ENCODE measurements around the gene DLGAP4. TPM values are rescaled to one million over a fixed set of nuclear protein-coding genes. Genes with fewer than 3 reads are reported as not detected.

Gene DLGAP4
- total and polyA plus RNA-seq, 9 of the 15 experiments (the other 6 are each of a cell fraction or from before 2014, with no cell fraction given) = 0.31 to 34.1 (median 4.5) TPM

GRCh38 chr20:36454332-36454697, 148.2 kb downstream of the DLGAP4 start:
- Histone ChIP-seq H3K4me2 (ENCODE audit: insufficient read depth, low read length) (no peak overlapping the region), H4K20me1 (replicated peaks; ENCODE audit: control insufficient read depth, insufficient read depth, low read length) (0 out of 2 replicates have a peak, but pooled peaks cover 6% of the 10 kb centered on the region), H3K27me3 (ENCODE audit: control insufficient read depth in 2 of 2, insufficient read depth in 2 of 2, low read length in 2 of 2) (peaks cover 5 to 22% of the 10 kb centered on the region in 2 experiments; a peak in 3 of 5 replicates), H3K27ac (ENCODE audit: extremely low read depth, low read depth, low read length) (no peak overlapping the region), H3K79me2 (ENCODE audit: control insufficient read depth, insufficient read depth, low read length) (no peaks in the 10 kb centered on the region), H3K9ac (ENCODE audit: insufficient read depth in 1 of 2, low read depth in 2 of 2, low read length in 2 of 2) (no peak overlapping the region), H3K9me3 (replicated peaks; ENCODE audit: control insufficient read depth, insufficient read depth, low read depth, low read length) (no peaks in the 10 kb centered on the region; the same call in 1 of the 2 replicates), H3K36me3 (ENCODE audit: control insufficient read depth, insufficient read depth, low read length) (no peaks in the 10 kb centered on the region), H3K9me1 (ENCODE audit: control insufficient read depth, insufficient read depth, low read length) (no peaks in the 10 kb centered on the region), H3K4me1 (replicated peaks in 1 of 2; ENCODE audit: control insufficient read depth in 2 of 2, insufficient read depth in 2 of 2, low read length in 2 of 2) (peaks cover 0 to 2% of the 10 kb centered on the region in 2 experiments; a peak in 1 of 5 replicates), H2AFZ (ENCODE audit: low read depth, low read length) (no peak overlapping the region), H3K4me3 (no peak overlapping the region)
- FAIRE-seq = no peak
- BruUV-seq (replicated peaks) = no TSS peak
- DNase-seq (ENCODE audit: extremely low read depth in 1 of 4, low spot score in 3 of 4) = no peak
- ChIA-PET CTCF (ENCODE audit: low intra/inter-chr PET ratio) (no interaction called here), POLR2A (no interaction called here)
- 0 out of 3 replicates have a peak, but pooled peaks have one; percentile 26 for ATAC-seq
- 5% methylated on average over 4 of the region's 4 CpGs for WGBS (ENCODE audit: insufficient coverage, low coverage, missing lambda C conversion rate)
- intact Hi-C loops (cut with micrococcal nuclease) (no loop called here), in situ Hi-C loops (cut with MboI) (no loop called here)
- no peak for TF ChIP-seq ZMIZ1 (IDR thresholded peaks at IDR 0.05; ENCODE audit: low read depth in 2 of 2, low read length in 2 of 2)
- TF ChIP-seq ZBTB33 (CRISPR knock-in tag; IDR thresholded peaks at IDR 0.05) = no peak
- no peak for TF ChIP-seq TAF15 (IDR thresholded peaks at IDR 0.05; ENCODE audit: low read depth, low read length)
- no peak for TF ChIP-seq HEY1 (CRISPR knock-in tag; IDR thresholded peaks at IDR 0.05; ENCODE audit: borderline replicate concordance)
- no peak for TF ChIP-seq YBX1 (IDR thresholded peaks at IDR 0.05)
- TF ChIP-seq RBM39 (optimal IDR thresholded peaks at IDR 0.05; ENCODE audit: low read depth, low read length) = no peak
- TF ChIP-seq ZNF764 (CRISPR knock-in tag; IDR thresholded peaks at IDR 0.05; ENCODE audit: low read depth) = no peak
- TF ChIP-seq SIN3A (IDR thresholded peaks at IDR 0.05; ENCODE audit: borderline replicate concordance in 2 of 2, control insufficient read depth in 1 of 2, low read depth in 2 of 2, low read length in 2 of 2) = no peak
- no peak for TF ChIP-seq RBM17 (IDR thresholded peaks at IDR 0.05; ENCODE audit: borderline replicate concordance, low read depth, low read length)
- no peak for TF ChIP-seq ESRRA (IDR thresholded peaks at IDR 0.05; ENCODE audit: borderline replicate concordance, low read depth)
- TF ChIP-seq POLR2AphosphoS2 (IDR thresholded peaks at IDR 0.05; ENCODE audit: low read length) = no peak
- TF ChIP-seq ZNF124 (CRISPR knock-in tag; IDR thresholded peaks at IDR 0.05) = no peak
- TF ChIP-seq SAP30 (IDR thresholded peaks at IDR 0.05; ENCODE audit: borderline replicate concordance, insufficient read depth, low read depth, low read length, poor library complexity, severe bottlenecking) = no peak
- no peak for TF ChIP-seq ADNP (tag; IDR thresholded peaks at IDR 0.05)
- no peak for TF ChIP-seq SAFB (IDR thresholded peaks at IDR 0.05; ENCODE audit: borderline replicate concordance, low read depth, low read length)

Measured in K562 (cell line).